ES-I3 (cell line): Measurements from ENCODE around the gene MORN4.

ENCODE experiments used
- H3K36me3 ChIP-seq: 2 replicates; pipeline ENCODE4 v1.6.1; 2013; ENCODE audit warnings: mild to moderate bottlenecking, low read length, control low read depth, moderate library complexity; ENCODE audit not compliant: insufficient read depth
- H3K4me1 ChIP-seq: 2 replicates; pipeline ENCODE4 v1.6.1; 2013; ENCODE audit warnings: mild to moderate bottlenecking, control low read depth, low read length; ENCODE audit not compliant: insufficient read depth
- H3K9ac ChIP-seq: 2 replicates; pipeline ENCODE4 v1.6.1; 2013; ENCODE audit warnings: low read depth, mild to moderate bottlenecking, low read length, moderate library complexity
- H3K9me3 ChIP-seq: 2 replicates; pipeline ENCODE4 v1.6.1; 2013; ENCODE audit warnings: mild to moderate bottlenecking, low read length, moderate library complexity; ENCODE audit not compliant: control insufficient read depth, insufficient read depth

The MORN4 gene

DNA sequence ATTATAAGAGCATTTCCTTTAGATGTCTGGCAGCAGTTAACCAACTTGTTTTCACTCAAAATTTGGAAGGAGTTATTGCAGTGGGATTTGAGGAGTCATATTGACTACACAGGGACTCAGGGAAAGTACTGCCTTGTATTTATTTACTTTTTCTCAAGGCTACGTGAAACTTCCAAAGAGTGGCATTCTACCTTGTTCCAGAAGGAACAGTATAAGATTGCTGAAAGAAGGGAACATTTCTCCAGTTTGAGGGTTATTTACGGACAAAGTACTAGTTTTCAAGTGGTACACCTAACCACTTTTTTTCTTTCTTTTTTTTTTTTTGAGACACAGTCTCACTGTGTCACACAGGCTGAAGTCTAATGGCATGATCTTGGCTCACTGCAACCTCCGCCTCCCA lies 5.1 kb downstream of the MORN4 start:
- Histone ChIP-seq H3K9me3 (no peaks in the 10 kb centered on the region), H3K4me1 (no peaks in the 10 kb centered on the region), H3K9ac (no peak overlapping the region), H3K36me3 (no peaks in the 10 kb centered on the region)

- H3K36me3 ChIP-seq = no peaks in the 10 kb centered on the region
- no peak overlapping the region for H3K9ac ChIP-seq
- no peaks in the 10 kb centered on the region for H3K4me1 ChIP-seq
- no peaks in the 10 kb centered on the region for H3K9me3 ChIP-seq
These were observed 5.6 kb downstream of the MORN4 start for GRCh38 chr10:97627731-97628130.

- Histone ChIP-seq H3K36me3 (no peaks in the 10 kb centered on the region), H3K9me3 (no peaks in the 10 kb centered on the region), H3K9ac (no peak overlapping the region), H3K4me1 (no peaks in the 10 kb centered on the region)
These were observed 10.0 kb downstream of the MORN4 start for GRCh38 chr10:97623277-97623676.

- H3K9ac ChIP-seq = no peak overlapping the region
- H3K36me3 ChIP-seq = no peaks in the 10 kb centered on the region
- H3K4me1 ChIP-seq = no peaks in the 10 kb centered on the region
- H3K9me3 ChIP-seq = no peaks in the 10 kb centered on the region
These were observed 14.6 kb downstream of the MORN4 start for GRCh38 chr10:97618733-97619132.

DNA sequence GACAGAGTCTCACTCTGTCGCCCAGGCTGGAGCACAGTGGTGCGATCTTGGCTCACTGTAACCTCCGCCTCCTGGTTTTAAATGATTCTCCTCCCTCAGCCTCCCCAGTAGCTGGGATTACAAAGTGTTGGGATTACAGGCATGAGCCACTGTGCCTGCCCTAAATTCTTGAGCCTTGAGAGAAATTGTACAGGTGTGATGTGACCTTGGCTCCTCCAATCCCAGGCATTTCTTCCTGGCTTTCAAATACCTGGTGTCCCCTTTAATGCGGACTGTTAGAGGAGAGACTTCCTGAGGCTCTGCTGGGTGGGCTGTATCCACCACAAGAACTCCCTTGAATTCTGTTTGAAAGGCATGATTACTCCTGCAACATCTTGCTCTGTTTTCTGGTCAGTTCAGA lies 15.0 kb downstream of the MORN4 start:
- H3K4me1 ChIP-seq = no peaks in the 10 kb centered on the region
- no peaks in the 10 kb centered on the region for H3K9me3 ChIP-seq
- no peak overlapping the region for H3K9ac ChIP-seq
- no peaks in the 10 kb centered on the region for H3K36me3 ChIP-seq

DNA sequence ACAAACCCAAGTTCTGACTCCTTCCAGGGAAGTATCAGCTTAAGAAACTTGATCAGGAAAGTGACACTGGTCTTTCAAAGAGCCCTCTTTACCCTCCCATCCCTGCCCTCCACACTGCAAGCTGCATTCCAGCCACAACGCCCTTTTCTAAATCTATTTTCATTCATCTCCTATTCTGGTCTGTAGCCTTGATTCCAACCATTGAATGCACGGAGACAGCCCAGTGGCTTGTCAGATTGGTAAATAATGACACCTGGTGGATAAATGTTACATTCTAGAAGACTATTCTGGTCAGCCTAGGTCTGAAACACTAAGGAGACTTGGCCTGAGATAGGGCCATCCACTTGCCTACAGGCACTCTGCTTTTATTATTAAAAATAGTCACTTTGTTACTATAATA lies 20.9 kb downstream of the MORN4 start:
- Histone ChIP-seq H3K9me3 (no peaks in the 10 kb centered on the region), H3K36me3 (no peaks in the 10 kb centered on the region), H3K9ac (no peak overlapping the region), H3K4me1 (peaks cover 3% of the 10 kb centered on the region; the same call in 1 of the 2 replicates)

GRCh38 chr10:97611473-97611872 lies 21.8 kb downstream of the MORN4 start:
- Histone ChIP-seq H3K9me3 (no peaks in the 10 kb centered on the region), H3K4me1 (peaks cover 3% of the 10 kb centered on the region; the same call in 1 of the 2 replicates), H3K36me3 (no peaks in the 10 kb centered on the region), H3K9ac (no peak overlapping the region)

- Histone ChIP-seq H3K36me3 (no peaks in the 10 kb centered on the region), H3K9ac (no peak overlapping the region), H3K9me3 (no peaks in the 10 kb centered on the region), H3K4me1 (peaks cover 3% of the 10 kb centered on the region; the same call in 1 of the 2 replicates)
These were observed 24.2 kb downstream of the MORN4 start for GRCh38 chr10:97608991-97609561.

DNA sequence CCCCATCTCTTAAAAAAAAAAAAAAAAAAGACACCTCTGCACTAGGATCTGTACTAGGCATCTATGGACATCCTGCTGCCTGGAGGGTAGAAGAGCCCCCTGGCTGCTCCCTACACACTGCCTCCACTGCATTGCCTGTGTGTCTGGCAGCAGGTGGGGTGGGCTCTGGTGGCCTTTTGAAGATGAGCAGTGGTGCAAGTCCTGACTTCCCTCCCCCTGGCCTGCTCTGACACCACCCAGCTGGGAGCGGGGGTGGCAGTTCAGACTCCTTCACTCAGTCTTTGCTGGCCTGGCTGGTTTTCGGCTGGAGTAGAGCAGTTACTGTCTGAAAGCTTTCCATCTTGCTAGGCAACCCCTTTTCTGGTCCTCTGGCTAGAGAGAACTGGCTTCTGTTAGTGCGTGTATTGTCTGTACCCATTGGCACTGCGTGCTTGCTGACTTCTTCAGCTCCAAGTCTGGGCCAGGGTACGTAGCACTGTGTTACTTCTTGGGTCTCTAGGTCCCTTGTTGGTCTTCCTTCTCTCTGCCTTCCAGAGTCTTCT lies 26.1 kb downstream of the MORN4 start:
- no peak overlapping the region for H3K9ac ChIP-seq
- peaks cover 3% of the 10 kb centered on the region; the same call in 1 of the 2 replicates for H3K4me1 ChIP-seq
- no peaks in the 10 kb centered on the region for H3K9me3 ChIP-seq
- no peaks in the 10 kb centered on the region for H3K36me3 ChIP-seq

DNA sequence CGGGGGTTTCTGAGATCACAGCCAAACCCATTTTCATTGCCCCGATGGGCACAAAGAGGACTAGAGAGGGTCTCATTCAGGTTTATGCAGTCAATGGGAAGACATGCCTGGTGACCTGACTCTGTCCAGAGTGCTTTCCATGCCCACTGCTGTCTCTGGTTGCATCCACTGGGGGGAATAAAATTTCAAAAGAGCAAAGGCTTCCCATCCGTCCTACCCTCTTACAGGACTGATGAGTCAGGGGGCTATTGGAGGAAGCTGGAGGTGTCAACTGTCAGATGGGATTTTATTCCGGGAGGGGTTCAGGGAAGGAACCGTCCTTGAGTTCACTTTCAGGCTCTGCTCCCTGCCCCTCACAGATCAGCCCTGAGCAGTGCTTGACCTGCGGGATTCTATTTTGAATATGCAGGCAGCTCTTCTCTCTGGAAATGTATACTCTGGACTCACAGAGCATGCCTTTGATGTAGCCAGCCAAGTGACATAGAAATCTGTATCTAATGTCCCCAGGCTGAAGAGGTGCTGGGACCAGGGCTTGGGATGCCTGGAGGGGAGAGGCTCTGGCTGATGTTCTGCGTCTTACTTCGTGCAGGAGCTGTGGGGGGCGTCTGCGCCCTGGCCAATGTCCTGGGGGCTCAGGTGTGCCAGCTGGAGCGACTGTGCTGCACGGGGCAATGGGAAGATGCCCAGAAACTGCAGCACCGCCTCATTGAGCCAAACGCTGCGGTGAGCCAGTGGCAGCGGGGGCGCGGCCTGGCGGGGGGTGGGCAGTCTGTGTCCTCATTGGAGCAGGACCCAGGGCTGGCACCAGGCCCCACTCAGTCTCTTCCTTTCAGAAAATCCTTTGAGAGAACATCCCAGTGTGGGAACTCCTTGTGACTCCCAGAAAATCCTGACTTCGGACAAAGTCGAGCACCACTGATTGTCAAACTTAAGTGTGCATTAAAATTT lies 31.8 kb downstream of the MORN4 start:
- Histone ChIP-seq H3K4me1 (peaks cover 7% of the 10 kb centered on the region; the same call in 1 of the 2 replicates), H3K9ac (no peak overlapping the region), H3K9me3 (no peaks in the 10 kb centered on the region), H3K36me3 (no peaks in the 10 kb centered on the region)

- Histone ChIP-seq H3K36me3 (no peaks in the 10 kb centered on the region), H3K9ac (no peak overlapping the region), H3K4me1 (peaks cover 7% of the 10 kb centered on the region; the same call in 1 of the 2 replicates)
These were observed 32.7 kb downstream of the MORN4 start for GRCh38 chr10:97600616-97601015.

GRCh38 chr10:97599272-97599619 lies 34.1 kb downstream of the MORN4 start:
- no peaks in the 10 kb centered on the region for H3K36me3 ChIP-seq
- no peak overlapping the region for H3K9ac ChIP-seq
- H3K9me3 ChIP-seq = no peaks in the 10 kb centered on the region
- H3K4me1 ChIP-seq = peaks cover 7% of the 10 kb centered on the region; the same call in 1 of the 2 replicates

More at GRCh38 chr10:97600616-97601015, 32.7 kb downstream of the MORN4 start:
- H3K9me3 ChIP-seq = no peaks in the 10 kb centered on the region

- Histone ChIP-seq H3K36me3 (no peaks in the 10 kb centered on the region), H3K9ac (no peak overlapping the region), H3K9me3 (no peaks in the 10 kb centered on the region), H3K4me1 (peaks cover 7% of the 10 kb centered on the region; the same call in 1 of the 2 replicates)
These were observed 34.7 kb downstream of the MORN4 start for GRCh38 chr10:97598407-97599271.

- Histone ChIP-seq H3K4me1 (peaks cover 7% of the 10 kb centered on the region; the same call in 1 of the 2 replicates), H3K9me3 (no peaks in the 10 kb centered on the region), H3K9ac (no peak overlapping the region), H3K36me3 (no peaks in the 10 kb centered on the region)
These were observed 35.5 kb downstream of the MORN4 start for GRCh38 chr10:97597778-97598177.
